AML-193 (cell line): ENCODE measurements around the gene POU5F1.
"Not testable (repeated sequence)": the region's sequence is repeated elsewhere in the genome, so short reads cannot be mapped to it uniquely, and the experiment has no call there.

Experiments
- DNase-seq, 2 experiments: peaks; one replicate each; lab custom pipeline; 2025; lab: John Stamatoyannopoulos, UW

The POU5F1 gene

DNA sequence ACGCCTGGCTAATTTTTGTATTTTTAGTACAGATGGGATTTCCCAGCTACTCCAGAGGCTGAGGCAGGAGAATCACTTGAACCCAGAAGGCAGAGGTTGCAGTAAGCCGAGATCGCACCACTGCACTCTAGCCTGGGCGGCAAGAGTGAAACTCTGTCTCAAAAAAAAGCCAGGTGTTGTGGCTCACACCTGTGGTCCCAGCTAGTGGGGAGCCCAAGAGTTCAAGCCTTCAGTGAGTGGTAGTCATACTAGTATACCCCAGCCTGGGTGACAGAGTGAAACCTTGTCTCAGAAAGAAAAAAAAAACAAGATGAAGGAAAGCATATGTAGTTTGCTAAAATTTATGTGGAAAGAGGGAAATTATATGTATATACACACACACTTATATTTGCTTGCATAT, 20.0 kb upstream of the POU5F1 start:
- DNase-seq, result no peak

GRCh38 chr6:31189223-31189622, 18.7 kb upstream of the POU5F1 start:
- not testable (repeated sequence) for DNase-seq

GRCh38 chr6:31187780-31188194, 17.3 kb upstream of the POU5F1 start:
- no peak for DNase-seq

DNA sequence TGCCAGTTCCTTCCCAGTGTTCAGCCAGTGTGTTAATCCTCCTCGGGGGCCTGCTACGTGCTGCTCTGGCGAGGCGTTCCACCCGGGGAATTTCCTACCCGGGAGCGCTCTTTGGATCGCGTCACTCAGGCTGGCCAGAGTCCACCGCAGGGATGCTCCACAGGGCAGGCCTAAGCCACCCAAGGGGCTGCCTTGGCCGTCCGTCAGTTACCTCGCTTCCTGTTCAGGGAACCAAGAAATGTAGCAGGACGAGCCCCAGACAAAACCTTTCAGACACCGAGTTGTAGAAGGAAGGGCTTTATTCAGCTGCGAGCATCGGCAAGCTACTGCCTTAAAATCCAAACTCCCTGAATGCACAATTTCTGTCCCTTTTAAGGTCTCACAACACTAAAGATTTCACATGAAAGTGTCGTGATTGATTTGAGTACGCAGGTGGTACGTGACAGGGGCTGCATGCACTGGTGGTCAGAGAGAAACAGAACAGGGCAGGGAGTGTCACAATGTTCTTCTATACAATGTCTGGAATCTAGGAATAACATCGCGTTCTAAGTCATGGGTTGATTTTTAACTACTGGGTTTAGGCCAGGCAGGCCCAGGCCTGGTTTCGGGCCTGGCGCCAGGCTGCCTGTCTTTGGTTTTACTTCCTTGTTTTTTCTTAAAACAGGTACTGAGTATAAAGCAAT, 15.7 kb upstream of the POU5F1 start:
- DNase-seq, result no peak

DNA sequence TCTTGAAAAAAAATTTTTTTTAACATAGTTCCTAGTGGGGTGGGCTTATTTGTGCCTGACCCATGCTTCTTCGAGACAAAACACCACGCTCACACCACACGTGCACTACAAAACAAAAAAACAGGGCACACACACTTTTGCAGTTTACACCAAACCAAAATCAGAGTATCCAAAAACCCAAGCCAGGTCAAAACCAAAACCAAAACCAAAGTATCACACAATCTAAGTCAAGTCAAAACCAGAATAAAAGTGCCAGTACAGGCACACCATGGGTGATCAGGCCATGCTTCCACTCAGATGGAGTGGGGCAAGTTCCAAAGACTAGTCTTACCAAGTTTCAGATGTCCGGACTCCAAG, 15.2 kb upstream of the POU5F1 start:
- not testable (repeated sequence) for DNase-seq

- DNase-seq, result not testable (repeated sequence)
Observed at GRCh38 chr6:31183859-31184258, 13.4 kb upstream of the POU5F1 start.

DNA sequence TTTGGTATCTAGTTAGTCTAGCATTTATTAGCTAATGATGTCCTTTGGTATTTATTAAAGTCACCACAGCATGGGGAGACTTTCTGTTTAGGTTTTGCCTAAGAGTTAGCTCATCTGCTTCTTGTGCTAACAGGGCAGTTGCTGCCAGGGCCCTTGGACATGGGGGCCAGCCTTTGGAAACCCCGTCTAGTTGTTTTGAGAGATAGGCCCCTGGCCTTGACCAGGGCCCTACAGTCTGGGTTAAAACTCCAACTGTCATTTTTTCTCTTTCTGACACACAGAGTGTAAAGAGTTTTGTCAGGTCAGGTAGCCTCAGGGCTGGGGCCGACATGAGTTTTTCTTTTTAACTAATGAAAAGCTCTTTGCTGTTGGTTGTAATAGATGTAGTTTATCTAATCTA, 12.8 kb upstream of the POU5F1 start:
- DNase-seq, result not testable (repeated sequence)

DNA sequence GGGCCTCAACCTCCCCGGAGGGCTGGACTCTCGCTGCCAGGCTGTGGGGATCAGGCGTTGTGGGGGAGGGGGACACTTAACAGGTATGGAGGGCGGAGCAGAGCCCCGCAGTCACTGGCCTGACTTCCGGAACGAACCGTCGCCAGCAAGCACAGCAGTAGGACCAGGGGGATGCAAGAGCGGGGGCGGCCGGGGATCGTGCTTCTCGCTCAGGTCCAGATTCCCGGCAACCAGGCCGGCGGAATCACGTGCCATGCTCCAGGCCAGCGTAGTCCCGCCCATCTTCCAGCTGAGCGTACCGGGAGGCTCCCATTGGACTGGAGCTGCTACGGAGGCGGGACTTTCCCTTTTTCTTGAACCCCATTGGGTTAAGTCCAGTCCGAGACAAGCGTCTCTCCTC, 10.0 kb upstream of the POU5F1 start:
- DNase-seq, result no peak

DNA sequence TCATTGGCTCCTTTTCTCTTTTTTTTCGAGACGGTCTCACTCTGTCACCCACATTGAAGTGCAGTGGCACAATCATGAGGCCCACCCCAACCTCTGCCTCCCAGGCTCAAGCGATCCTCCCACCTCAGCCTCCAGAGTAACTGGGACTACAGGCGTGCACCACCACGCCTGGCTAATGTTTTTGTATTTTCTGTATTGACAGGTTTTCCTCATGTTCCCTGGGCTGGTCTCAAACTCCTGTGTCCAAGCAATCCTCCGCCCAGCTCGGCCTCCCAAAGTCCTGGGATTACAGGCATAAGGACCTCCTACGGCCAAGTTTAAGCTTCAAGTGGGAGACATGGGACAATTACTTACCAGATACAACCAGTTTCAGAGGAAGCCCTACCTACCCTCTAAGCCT, 9.4 kb upstream of the POU5F1 start:
- no peak for DNase-seq

- no peak for DNase-seq
Observed at GRCh38 chr6:31179042-31179386, 8.5 kb upstream of the POU5F1 start.

- no peak for DNase-seq
Observed at GRCh38 chr6:31178143-31179041, 7.9 kb upstream of the POU5F1 start.

DNA sequence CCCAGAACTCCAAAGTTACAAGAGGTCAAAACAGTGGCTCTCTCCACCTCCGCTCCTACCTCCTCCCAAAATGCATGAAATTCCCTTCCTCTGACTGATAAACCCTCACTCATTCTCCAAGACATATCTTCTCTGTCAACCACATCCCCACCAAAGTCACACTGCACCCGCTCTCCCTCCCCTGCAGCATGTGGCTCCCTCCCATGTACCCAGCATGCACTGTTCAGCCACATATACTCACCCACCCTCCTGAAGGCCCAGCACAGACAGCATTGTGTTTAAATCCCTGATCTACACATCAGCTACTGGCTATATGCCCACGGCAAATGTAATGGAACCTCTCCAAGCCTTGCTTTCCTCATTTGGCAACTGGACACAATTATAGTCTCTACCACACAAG, 5.5 kb upstream of the POU5F1 start:
- no peak for DNase-seq

GRCh38 chr6:31174378-31174777, 3.9 kb upstream of the POU5F1 start:
- DNase-seq, result no peak

DNA sequence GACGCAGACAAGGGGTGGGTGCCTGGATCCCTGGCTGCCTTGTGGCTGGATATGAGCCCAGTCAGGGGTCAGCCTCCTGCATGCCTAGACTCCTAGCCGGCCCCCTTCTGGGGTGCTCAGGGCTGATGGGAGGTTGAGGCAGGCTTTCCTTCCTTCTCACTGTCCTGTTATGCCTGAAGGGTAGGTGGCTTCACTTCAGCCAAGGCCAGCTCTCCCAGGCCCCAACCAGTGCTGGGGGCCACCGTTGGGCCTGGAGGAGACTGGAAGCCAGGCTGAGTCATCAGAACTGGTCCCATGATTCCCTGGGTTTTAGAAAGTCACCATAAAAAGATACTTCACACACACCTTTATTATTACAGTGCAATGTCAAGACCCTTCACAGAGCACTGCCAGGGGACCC, 2.9 kb upstream of the POU5F1 start:
- DNase-seq, result no peak

GRCh38 chr6:31172973-31173384, 2.5 kb upstream of the POU5F1 start:
- DNase-seq, result no peak

GRCh38 chr6:31171931-31172905, 1.7 kb upstream of the POU5F1 start:
- no peak for DNase-seq

- no peak for DNase-seq
Observed at GRCh38 chr6:31170987-31171671, 647 bp upstream of the POU5F1 start.

DNA sequence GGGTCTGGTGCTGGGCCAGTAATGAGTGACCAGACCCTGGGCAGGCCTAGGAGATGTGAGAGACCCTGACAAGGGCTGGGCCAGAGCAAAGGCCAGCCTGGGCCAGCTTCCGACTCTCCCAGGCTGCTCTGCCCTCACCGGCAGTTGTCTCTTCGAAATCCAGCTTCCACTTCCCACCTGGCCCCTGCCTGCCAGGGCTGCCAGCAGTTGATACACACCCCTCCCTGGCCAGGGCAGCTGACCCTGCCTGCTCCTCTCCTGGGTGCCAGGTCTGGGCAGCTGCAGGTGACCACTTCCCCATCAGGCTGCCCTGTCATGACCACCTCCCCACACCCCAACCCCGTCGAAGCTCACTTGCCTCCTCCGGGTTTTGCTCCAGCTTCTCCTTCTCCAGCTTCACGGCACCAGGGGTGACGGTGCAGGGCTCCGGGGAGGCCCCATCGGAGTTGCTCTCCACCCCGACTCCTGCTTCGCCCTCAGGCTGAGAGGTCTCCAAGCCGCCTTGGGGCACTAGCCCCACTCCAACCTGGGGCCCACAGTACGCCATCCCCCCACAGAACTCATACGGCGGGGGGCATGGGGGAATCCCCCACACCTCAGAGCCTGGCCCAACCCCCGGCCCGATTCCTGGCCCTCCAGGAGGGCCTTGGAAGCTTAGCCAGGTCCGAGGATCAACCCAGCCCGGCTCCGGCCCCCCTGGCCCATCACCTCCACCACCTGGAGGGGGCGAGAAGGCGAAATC, 453 bp downstream of the POU5F1 start:
- DNase-seq, result not testable (repeated sequence)

GRCh38 chr6:31169123-31169857, 1.2 kb downstream of the POU5F1 start:
- no peak for DNase-seq

DNA sequence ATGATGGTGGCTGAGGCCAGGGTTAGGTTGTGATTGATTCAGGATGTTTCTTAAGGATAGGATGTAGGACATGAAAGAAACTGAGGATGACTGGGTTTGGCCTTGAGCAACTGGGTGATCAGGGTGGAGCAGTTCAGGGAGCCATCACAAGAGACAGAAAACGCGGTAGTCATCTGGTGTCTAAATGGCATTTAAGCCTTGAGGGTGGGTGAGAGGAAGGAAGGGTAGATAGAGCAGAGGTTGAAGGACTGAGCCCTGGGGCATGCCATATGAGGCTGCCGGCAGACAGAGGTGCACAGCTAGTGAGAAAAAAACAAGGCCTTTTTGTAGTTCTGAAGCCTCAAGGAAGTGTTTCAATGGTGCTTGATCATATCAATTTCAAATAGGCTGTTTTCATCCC, 1.9 kb downstream of the POU5F1 start:
- DNase-seq, result no peak
